ENCODE data around the gene MAPK12. TPM values are rescaled to one million over a fixed set of nuclear protein-coding genes. Genes with fewer than 3 reads are reported as not detected.

MAPK12 gene
- total and polyA plus RNA-seq, 2 of the 8 experiments (the other 6 are each of a cell fraction or from before 2014, with no cell fraction given): 17.3 to 20.3 TPM

- Histone ChIP-seq H2AFZ (ENCODE audit: low read length) (no peak overlapping the region), H2BK120ac (replicated peaks; ENCODE audit: low read depth, low read length) (no peak overlapping the region), H3K27me3 (replicated peaks in 1 of 4; ENCODE audit: control insufficient read depth in 3 of 4, extremely low read depth in 1 of 4, insufficient read depth in 3 of 4, low read length in 3 of 4) (no peaks in the 10 kb centered on the region), H3K23ac (ENCODE audit: insufficient read length) (no peak overlapping the region), H2BK15ac (ENCODE audit: low read length) (no peak overlapping the region), H3K4ac (replicated peaks; ENCODE audit: insufficient read length, low read depth, low read length) (no peak overlapping the region), H3K14ac (ENCODE audit: insufficient read length) (no peak overlapping the region), H3K23me2 (ENCODE audit: low read depth, low read length) (no peaks in the 10 kb centered on the region), H2AK5ac (ENCODE audit: low read depth, low read length) (no peak overlapping the region), H4K8ac (ENCODE audit: extremely low read depth, insufficient read depth, low read length) (no peak overlapping the region), H3K9ac (replicated peaks in 1 of 4; ENCODE audit: extremely low read depth in 1 of 4, low read depth in 3 of 4, low read length in 3 of 4) (no peak overlapping the region), H2BK5ac (ENCODE audit: low read depth, low read length) (0 out of 2 replicates have a peak overlapping the region, but pooled peaks have one; percentile 16), H3K9me3 (ENCODE audit: insufficient read depth in 2 of 2, low read depth in 1 of 2, low read length in 1 of 2) (no peaks in the 10 kb centered on the region), H4K5ac (ENCODE audit: insufficient read length, low read depth, low read length) (no peak overlapping the region), H3K79me1 (ENCODE audit: low read depth, low read length) (peaks cover 5% of the 10 kb centered on the region; the same call in 1 of the 2 replicates), H3K56ac (replicated peaks; ENCODE audit: insufficient read length, low read depth, low read length) (no peak overlapping the region), H3K36me3 (ENCODE audit: control insufficient read depth in 2 of 4, insufficient read depth in 4 of 4, low read length in 3 of 4) (peaks cover 3 to 25% (median 18%) of the 10 kb centered on the region in 4 experiments; a peak in 7 of 8 replicates), H3K4me2 (ENCODE audit: insufficient read depth in 1 of 2, low read depth in 2 of 2, low read length in 2 of 2) (no peak overlapping the region), H3K4me1 (replicated peaks in 1 of 4; ENCODE audit: control insufficient read depth in 3 of 4, insufficient read depth in 4 of 4, low read length in 3 of 4) (peaks cover 0 to 3% (median 1%) of the 10 kb centered on the region in 4 experiments; a peak in 2 of 7 replicates), H4K91ac (replicated peaks; ENCODE audit: insufficient read length, low read length) (no peak overlapping the region), H4K20me1 (replicated peaks in 1 of 2; ENCODE audit: control insufficient read depth in 1 of 2, insufficient read depth in 2 of 2, low read length in 2 of 2) (peaks cover 6 to 28% of the 10 kb centered on the region in 2 experiments), H3K27ac (ENCODE audit: low read depth, low read length) (no peak overlapping the region), H3K4me3 (ENCODE audit: extremely low read depth in 1 of 4, insufficient read depth in 2 of 4, low read depth in 3 of 4, low read length in 4 of 4) (no peak overlapping the region), H2BK20ac (ENCODE audit: low read length) (no peak overlapping the region), H3K18ac (ENCODE audit: extremely low read depth, low read length) (no peak overlapping the region), H2BK12ac (ENCODE audit: low read depth, low read length) (no peak overlapping the region), H3K79me2 (ENCODE audit: control insufficient read depth in 1 of 2, insufficient read depth in 2 of 2, low read length in 2 of 2) (peaks cover 0 to 11% of the 10 kb centered on the region in 2 experiments; a peak in 1 of 4 replicates)
- ChIA-PET POLR2A (ENCODE audit: partially characterized antibody) (interaction anchor here (0.9 to 2.0 kb wide), 3 partner anchors 8 to 23 kb away, joined by 3 to 10 read pairs (median 4); no protein-coding TSS in a partner anchor), CTCF (ENCODE audit: partially characterized antibody) (interaction anchor here (0.7 to 7.0 kb wide), 17 partner anchors 11 to 224 kb away, joined by 3 to 83 read pairs (median 4); partner anchors contain the start of gene PANX2)
- 86% methylated on average over 23 of the region's 23 CpGs; no CpG with 5 or more reads in 1 of the 2 experiments for WGBS, 2 experiments (ENCODE audit: extremely low coverage in 1 of 2, insufficient coverage in 1 of 2, insufficient read length in 1 of 2, insufficient replicate concordance in 2 of 2, low coverage in 1 of 2, low lambda C conversion rate in 2 of 2, missing lambda C conversion rate in 1 of 2)
- FAIRE-seq (no peak), DNase-seq (ENCODE audit: low read depth in 1 of 2, low spot score in 2 of 2) (no peak)
- TF ChIP-seq SP4 (IDR thresholded peaks at IDR 0.05; ENCODE audit: low read length): no peak
- no peak for TF ChIP-seq SIN3A (conservative IDR thresholded peaks at IDR 0.05 in 1 of 2, IDR thresholded peaks at IDR 0.05 in 1 of 2; ENCODE audit: low read depth in 1 of 2, low read length in 2 of 2)
- TF ChIP-seq KDM5A (IDR thresholded peaks at IDR 0.05; ENCODE audit: low read length): no peak
- TF ChIP-seq KDM4A (IDR thresholded peaks at IDR 0.05; ENCODE audit: low read depth, low read length, severe bottlenecking): no peak
- TF ChIP-seq EZH2 (IDR thresholded peaks at IDR 0.05; ENCODE audit: low read depth, low read length, severe bottlenecking): no peak
- TF ChIP-seq HDAC2 (IDR thresholded peaks at IDR 0.05; ENCODE audit: borderline replicate concordance in 1 of 2, low read depth in 2 of 2, low read length in 2 of 2): no peak
- TF ChIP-seq JUN (IDR thresholded peaks at IDR 0.05; ENCODE audit: low read depth, low read length): no peak
- no peak for TF ChIP-seq ATF2 (IDR thresholded peaks at IDR 0.05; ENCODE audit: low read length)
- no peak for TF ChIP-seq POLR2A (IDR thresholded peaks at IDR 0.05; ENCODE audit: control extremely low read depth in 1 of 2, low read depth in 2 of 2, low read length in 2 of 2)
- TF ChIP-seq SUZ12 (IDR thresholded peaks at IDR 0.05; ENCODE audit: low read length): no peak
Measured at GRCh38 chr22:50207383-50208140, 53.9 kb downstream of the MAPK12 start.

Data from H1 (cell line).